Activated CD4-positive, alpha-beta T cell treated with anti-CD3 and anti-CD28 coated beads, Interleukin-2, amount 10 ng/mL, durations not matched to agents 7 days and 5 days (primary cell): ENCODE results near the gene IFIT1. TPM values are rescaled to one million over a fixed set of nuclear protein-coding genes. Genes with fewer than 3 reads are reported as not detected.

Experiments
- CTCF ChIA-PET: fragments of 350-600 bp; sonication (Branson Sonifier 250); formaldehyde crosslinking; loops from one replicate; lab custom pipeline; 2021; ENCODE audit warnings: antibody characterized with exemption; lab: Charles Lee
- POLR2A ChIA-PET: fragments of 350-600 bp; sonication (Branson Sonifier 250); formaldehyde crosslinking; loops from one replicate; lab custom pipeline; 2021; ENCODE audit warnings: antibody characterized with exemption; lab: Charles Lee
- DNase-seq: peaks from one replicate; pipeline ENCODE4 v3.0.0-alpha.2; 2020
- H3K27ac Mint-ChIP-seq: one replicate; pipeline ENCODE4 v1.8.0; 2021; ENCODE audit warnings: mild to moderate bottlenecking, moderate library complexity, mixed read lengths
- H3K27me3 Mint-ChIP-seq: one replicate; pipeline ENCODE4 v1.8.0; 2021; ENCODE audit warnings: mixed read lengths
- H3K36me3 Mint-ChIP-seq: one replicate; pipeline ENCODE4 v1.8.0; 2021; ENCODE audit warnings: low read depth, mixed read lengths
- H3K4me1 Mint-ChIP-seq: one replicate; pipeline ENCODE4 v1.8.0; 2021; ENCODE audit warnings: mixed read lengths
- H3K4me3 Mint-ChIP-seq: one replicate; pipeline ENCODE4 v1.8.0; 2021; ENCODE audit warnings: mild to moderate bottlenecking, moderate library complexity, mixed read lengths
- H3K9me3 Mint-ChIP-seq: one replicate; pipeline ENCODE4 v1.8.0; 2021; ENCODE audit warnings: mixed read lengths
- total RNA-seq, 2 experiments: library from RNA; stranded (reverse); gene quantifications; one replicate each; pipeline ENCODE4 v1.2.3, GENCODE V29; 2021

IFIT1 gene
- total RNA-seq, 2 experiments from 2014 or later, result 42.9 to 45.0 TPM

DNA sequence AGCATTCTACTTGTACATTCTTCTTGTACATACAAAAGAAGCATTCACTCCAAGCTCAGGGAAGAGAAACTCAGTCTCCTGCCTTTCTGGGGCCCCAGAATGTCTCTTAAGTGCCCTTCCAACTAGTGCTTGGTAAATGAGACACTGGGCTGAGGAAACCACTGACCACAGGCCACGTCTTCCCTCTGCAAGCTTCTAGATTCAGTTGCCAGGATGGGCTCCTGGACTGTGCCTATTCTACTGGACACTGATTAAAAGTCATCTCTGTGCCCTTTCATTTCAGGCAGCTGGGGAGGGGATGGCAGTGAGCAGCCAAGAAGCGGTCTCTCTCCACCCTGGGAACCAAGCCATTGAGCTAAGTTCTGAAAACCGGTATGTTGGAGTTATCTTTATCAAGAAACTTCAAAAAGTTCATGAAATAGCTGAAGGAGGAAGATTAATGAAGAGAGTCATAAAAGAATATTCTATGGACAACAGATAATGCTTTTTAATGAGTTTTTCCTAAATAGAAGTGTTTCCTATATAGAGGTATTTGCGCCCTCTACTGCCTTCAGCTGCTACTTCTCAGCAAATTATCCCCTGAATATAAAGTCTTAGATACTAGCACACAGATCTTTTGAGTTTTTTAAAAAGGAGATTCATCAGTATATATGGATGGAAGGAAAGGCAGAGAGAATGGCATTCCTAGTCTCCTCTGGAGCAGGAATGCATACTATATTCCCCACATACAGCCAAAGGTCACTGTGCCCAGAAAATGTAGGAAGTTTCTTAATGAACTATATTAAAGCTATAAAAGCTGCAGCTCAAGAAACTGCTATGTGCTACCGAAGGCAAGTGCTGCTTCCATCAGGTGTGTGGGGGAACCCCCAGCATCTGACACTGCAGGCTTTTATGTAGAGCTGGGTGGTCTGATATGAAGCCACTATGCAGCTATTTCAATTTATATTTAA is 23.0 kb upstream of the IFIT1 start:
- H3K4me1 Mint-ChIP-seq, result peaks cover 20% of the 10 kb centered on the region
- POLR2A ChIA-PET, result interaction anchor here (1.0 kb wide), 1 partner anchor 45 kb away, joined by 3 read pairs; the partner anchor contains the start of gene IFIT5
- DNase-seq, result peak; percentile 31
- peaks cover 2% of the 10 kb centered on the region for H3K36me3 Mint-ChIP-seq
- H3K27me3 Mint-ChIP-seq, result peaks cover 11% of the 10 kb centered on the region
- CTCF ChIA-PET, result interaction anchor here (0.5 to 2.1 kb wide), 10 partner anchors 12 to 195 kb away, joined by 3 to 9 read pairs (median 4); partner anchors contain the start of genes IFIT1, IFIT2 and LIPA
- no peak overlapping the region for H3K27ac Mint-ChIP-seq
- no peak overlapping the region for H3K4me3 Mint-ChIP-seq
- H3K9me3 Mint-ChIP-seq, result peaks cover 2% of the 10 kb centered on the region

DNA sequence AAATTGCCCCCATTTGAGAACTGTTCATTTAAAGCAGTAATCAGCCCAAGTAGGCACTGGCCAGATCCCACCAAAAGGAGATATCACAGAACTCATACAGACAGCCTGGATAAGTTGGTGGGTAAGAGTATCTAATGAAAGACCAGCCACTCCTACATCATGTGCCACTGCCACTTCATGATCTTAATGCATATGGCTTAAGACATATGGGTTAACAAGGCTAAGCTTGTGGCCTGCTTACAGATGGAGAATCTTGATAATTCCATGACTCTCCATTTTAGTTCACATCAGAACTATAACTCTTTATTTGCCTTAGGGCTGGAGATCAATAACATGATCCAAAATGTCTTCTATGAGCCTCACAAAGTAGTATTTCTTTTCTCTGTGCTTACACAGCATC is 21.3 kb upstream of the IFIT1 start:
- Mint-ChIP-seq H3K4me1 (peaks cover 15% of the 10 kb centered on the region), H3K27ac (no peak overlapping the region), H3K4me3 (no peak overlapping the region), H3K9me3 (peaks cover 2% of the 10 kb centered on the region), H3K36me3 (peaks cover under 1% of the 10 kb centered on the region), H3K27me3 (peaks cover 6% of the 10 kb centered on the region)
- CTCF ChIA-PET, result interaction anchor here (1.4 to 1.5 kb wide), 2 partner anchors 9 to 18 kb away, joined by 3 to 4 read pairs; no protein-coding TSS in a partner anchor
- POLR2A ChIA-PET, result no interaction called here
- DNase-seq, result no peak

DNA sequence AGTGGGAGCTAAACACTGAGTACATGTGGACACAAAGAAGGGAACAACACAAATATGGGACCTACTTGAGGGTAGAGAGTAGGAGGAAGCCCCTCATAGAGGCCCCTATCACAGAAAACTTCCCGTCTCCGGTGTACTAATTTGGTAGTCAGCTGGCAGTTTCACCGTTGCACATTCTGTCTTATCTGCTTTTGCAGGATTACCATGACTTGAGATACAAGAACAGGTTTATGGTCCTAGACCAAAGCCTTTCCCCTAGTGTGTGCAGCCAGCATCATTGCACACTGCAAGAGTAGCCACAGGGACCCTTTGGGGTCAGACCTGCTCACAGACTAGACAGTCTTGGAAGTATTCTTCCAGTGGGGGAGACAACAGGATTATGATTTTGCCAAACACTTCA is 20.4 kb upstream of the IFIT1 start:
- POLR2A ChIA-PET, result no interaction called here
- peaks cover 6% of the 10 kb centered on the region for H3K27me3 Mint-ChIP-seq
- H3K9me3 Mint-ChIP-seq, result peaks cover 1% of the 10 kb centered on the region
- CTCF ChIA-PET, result interaction anchor here (1.4 to 1.5 kb wide), 2 partner anchors 8 to 17 kb away, joined by 3 to 4 read pairs; no protein-coding TSS in a partner anchor
- H3K36me3 Mint-ChIP-seq, result no peaks in the 10 kb centered on the region
- H3K4me3 Mint-ChIP-seq, result no peak overlapping the region
- no peak for DNase-seq
- H3K27ac Mint-ChIP-seq, result no peak overlapping the region
- H3K4me1 Mint-ChIP-seq, result peaks cover 15% of the 10 kb centered on the region

DNA sequence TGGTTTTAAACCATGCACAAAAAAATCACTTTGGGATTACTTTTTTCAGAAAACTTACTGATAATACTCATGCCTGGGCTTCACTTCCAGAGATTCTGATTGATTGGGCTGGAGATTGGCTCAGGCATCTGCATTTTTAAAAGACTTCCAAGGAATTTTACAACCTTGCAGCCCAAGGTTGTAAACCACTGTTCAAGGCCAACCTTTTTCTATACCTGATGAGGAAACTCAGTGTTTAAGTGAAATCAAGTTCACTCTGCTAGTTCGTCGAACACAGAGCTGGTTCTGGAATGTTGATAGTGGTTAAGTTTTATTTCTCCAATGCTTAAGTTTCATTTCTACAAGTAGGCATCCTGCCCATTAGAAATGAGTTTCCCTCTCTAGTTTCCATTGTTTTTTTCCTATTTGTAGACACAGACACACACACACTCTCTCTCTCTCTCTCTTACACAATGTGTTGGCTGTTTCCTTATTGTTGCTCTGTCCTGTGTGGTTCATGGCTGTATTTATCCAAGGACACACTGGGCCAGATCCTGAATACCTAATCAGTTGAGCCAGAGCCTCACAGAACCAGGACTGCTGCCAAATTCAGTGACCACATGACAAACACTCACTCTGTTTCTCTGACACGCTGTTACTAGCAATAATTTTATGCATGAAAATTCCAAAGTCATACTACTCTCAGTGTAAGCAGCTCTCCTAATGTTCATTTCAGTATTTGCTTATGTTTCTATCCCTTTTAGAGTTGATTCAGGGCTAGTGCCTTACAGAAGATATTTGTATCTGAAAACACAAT is 18.3 kb upstream of the IFIT1 start:
- Mint-ChIP-seq H3K9me3 (no peaks in the 10 kb centered on the region), H3K36me3 (no peaks in the 10 kb centered on the region), H3K4me3 (no peak overlapping the region), H3K27ac (no peak overlapping the region), H3K27me3 (peaks cover 6% of the 10 kb centered on the region), H3K4me1 (peaks cover 4% of the 10 kb centered on the region)
- POLR2A ChIA-PET, result no interaction called here
- DNase-seq, result no peak
- CTCF ChIA-PET, result interaction anchor here (1.0 to 1.2 kb wide), 2 partner anchors 21 to 99 kb away, joined by 3 read pairs; no protein-coding TSS in a partner anchor

DNA sequence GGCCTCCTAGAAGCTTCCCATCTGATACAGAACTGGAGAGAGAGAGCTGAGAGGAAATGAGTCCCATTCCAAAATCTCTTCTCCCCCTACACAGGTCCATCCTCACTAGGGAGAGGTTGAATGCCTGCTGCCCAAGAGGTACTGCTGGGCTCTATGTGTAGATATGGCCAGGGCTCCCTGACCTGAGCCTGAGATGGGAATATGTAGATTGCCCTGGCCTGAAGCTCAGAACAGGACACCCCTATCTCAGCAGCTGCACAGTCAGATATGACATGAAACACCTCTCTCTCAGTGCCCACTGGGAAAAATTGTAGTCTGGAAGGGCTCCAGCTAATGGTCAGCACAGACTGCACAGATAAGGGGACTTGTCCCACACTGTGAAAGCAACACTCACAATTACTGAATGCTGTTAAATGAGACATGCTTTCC is 17.7 kb upstream of the IFIT1 start:
- ChIA-PET CTCF (interaction anchor here (1.0 to 1.2 kb wide), 2 partner anchors 22 to 99 kb away, joined by 3 read pairs; no protein-coding TSS in a partner anchor), POLR2A (no interaction called here)
- H3K27me3 Mint-ChIP-seq, result peaks cover 4% of the 10 kb centered on the region

DNA sequence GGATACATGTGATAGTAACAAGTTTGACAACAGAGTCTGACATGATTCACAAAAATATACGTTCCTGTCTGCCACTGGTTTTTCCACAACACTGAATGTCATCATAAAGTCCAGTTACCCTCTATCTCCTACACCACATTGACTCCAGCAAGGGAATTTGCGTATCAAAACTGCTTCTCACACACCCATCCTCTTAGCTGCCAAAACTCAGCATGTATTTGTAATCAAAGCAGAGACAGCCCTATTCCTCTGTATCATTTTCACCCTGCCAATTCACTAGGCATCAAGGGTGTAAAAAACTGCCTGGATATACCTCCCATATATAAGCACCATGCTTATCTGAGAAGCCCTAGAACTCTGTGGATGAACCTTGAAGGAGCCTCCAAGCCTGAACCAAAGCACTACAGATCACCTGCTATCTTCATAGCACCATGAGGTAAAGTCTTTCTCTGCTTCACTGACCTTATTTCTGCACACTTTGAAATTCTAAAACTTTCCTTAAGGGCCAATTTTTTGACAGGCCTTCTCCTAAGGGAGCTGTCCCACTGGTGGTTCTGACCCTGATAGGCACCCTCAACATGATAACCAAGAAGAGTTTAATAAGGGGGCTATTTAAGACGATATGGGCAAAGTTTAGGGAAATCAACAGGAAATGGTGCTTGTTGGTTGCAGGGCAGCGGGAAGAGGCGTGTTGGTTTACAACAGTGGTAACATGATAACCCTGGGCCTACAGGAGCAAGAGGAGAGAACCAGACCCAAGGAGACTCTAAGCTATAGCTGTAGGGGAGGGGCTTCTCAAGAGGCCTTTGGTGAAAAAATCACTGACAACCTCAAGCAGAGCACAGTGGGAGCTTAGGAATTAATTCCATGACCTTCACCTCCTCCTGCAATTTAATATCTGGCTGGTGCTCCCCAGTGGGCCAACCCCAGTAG is 14.5 kb upstream of the IFIT1 start, which contains the start of gene IFIT1B:
Gene IFIT1B, plus strand, starts transcription at position 352 of the 933 bp plus-strand sequence. Its CDS starts 80 bp downstream, at position 432.
- CTCF ChIA-PET, result interaction anchor here (0.8 to 1.7 kb wide), 3 partner anchors 13 to 26 kb away, joined by 3 to 4 read pairs (median 3); no protein-coding TSS in a partner anchor
- H3K27ac Mint-ChIP-seq, result no peak within 1 kb of the TSS

More for the DNA sequence above, 17.7 kb upstream of the IFIT1 start:
- Mint-ChIP-seq H3K4me3 (no peak overlapping the region), H3K9me3 (no peaks in the 10 kb centered on the region), H3K36me3 (no peaks in the 10 kb centered on the region), H3K4me1 (no peaks in the 10 kb centered on the region), H3K27ac (no peak overlapping the region)
- DNase-seq, result no peak

DNA sequence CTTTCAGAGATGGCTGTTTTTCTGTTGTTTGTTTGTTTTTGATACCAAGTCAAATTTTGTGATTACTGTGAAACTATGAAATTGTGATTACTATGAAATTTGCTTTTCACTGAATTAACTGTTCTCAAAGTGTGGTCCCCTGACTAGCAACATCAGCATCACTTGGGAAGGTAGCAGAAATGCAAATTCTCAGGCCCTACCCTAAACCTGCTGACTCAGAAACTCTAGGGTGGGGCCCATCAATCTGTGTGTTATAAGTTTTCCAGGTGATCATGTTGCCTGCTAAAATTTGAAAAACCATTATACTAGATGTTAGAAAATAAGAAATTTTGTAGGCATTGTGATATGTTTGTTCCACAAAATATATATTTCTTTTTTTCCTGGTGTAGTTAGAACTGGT is 13.3 kb upstream of the IFIT1 start:
- H3K27me3 Mint-ChIP-seq, result peaks cover 9% of the 10 kb centered on the region
- POLR2A ChIA-PET, result no interaction called here
- no peak overlapping the region for H3K4me3 Mint-ChIP-seq
- peaks cover 1% of the 10 kb centered on the region for H3K4me1 Mint-ChIP-seq
- CTCF ChIA-PET, result interaction anchor here (0.8 to 1.7 kb wide), 3 partner anchors 14 to 25 kb away, joined by 3 to 4 read pairs (median 3); no protein-coding TSS in a partner anchor
- no peak for DNase-seq
- H3K9me3 Mint-ChIP-seq, result no peaks in the 10 kb centered on the region
- H3K27ac Mint-ChIP-seq, result no peak overlapping the region
- H3K36me3 Mint-ChIP-seq, result no peaks in the 10 kb centered on the region

More for the DNA sequence above, 14.5 kb upstream of the IFIT1 start, which contains the start of gene IFIT1B:
- H3K4me3 Mint-ChIP-seq, result no peak within 1 kb of the TSS
- POLR2A ChIA-PET, result no interaction called here
- peaks cover 4% of the 10 kb centered on the region for H3K27me3 Mint-ChIP-seq
- H3K36me3 Mint-ChIP-seq, result no peaks in the 10 kb centered on the region
- peaks cover under 1% of the 10 kb centered on the region for H3K4me1 Mint-ChIP-seq
- no peak for DNase-seq
- H3K9me3 Mint-ChIP-seq, result no peaks in the 10 kb centered on the region

DNA sequence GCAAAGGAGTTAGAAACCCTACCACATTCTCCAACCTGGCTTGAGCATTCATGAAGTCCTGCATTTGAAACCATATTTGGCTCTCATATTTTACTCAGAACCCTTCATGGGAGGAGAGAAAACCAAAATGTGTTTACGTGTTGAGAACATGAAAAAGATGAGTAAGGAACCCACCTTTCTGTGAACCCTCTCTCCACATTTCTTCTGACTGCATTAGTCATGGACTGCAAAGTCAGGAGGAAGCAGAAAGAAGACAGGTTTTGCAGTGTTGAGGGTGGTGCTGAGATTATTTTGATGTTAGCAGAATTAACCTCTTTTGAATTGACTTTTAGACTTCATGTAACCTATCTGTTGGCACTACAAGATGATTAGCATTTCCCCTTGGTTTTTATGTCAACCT is 9.7 kb upstream of the IFIT1 start:
- Mint-ChIP-seq H3K4me1 (peaks cover 1% of the 10 kb centered on the region), H3K9me3 (no peaks in the 10 kb centered on the region), H3K27me3 (peaks cover 12% of the 10 kb centered on the region), H3K36me3 (no peaks in the 10 kb centered on the region), H3K27ac (no peak overlapping the region), H3K4me3 (no peak overlapping the region)
- DNase-seq, result no peak
- ChIA-PET CTCF (no interaction called here), POLR2A (no interaction called here)

DNA sequence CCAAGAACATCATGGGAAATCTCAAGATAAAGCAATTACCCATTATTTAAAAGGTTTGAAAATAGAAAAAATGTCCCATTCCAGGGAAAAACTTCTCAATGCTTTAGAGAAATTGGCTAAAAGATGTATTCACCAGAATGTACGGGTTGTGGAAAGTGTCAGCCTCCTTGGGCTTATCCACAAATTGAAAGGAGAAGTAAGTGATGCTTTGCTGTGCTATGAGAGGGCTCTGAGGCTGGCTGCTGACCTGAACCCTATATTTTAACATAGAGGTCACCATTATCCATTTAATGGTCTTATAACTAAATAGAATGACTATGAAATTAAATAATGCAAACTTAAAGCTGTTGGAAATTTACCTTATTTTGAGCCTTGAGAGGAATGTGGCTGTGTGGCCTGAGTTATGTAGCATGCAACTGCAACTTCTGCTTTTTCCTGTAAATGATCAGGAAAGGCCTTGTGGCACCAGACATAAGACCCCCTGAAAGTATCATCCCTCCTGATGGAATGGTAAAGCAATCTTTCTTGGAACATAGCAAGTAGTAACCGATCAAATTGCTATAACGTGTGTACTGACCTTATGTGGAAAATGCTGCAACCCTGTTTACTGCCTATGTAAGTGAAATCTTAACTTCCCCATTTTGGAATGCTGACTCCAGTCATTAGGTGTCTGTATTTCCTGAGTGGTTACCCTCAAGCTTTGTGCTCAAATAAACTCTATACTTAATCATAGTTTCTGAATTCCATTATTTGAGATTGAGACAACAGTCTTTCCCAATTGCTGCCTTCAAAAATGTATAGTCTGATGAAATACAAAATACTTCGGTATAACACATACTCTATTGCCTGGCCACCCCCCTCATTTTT is 7.7 kb upstream of the IFIT1 start:
- Mint-ChIP-seq H3K9me3 (no peaks in the 10 kb centered on the region), H3K36me3 (no peaks in the 10 kb centered on the region), H3K4me1 (peaks cover 1% of the 10 kb centered on the region), H3K27me3 (peaks cover 12% of the 10 kb centered on the region), H3K27ac (no peak overlapping the region), H3K4me3 (no peak overlapping the region)
- ChIA-PET POLR2A (interaction anchor here (0.5 kb wide), 1 partner anchor 53 kb away, joined by 4 read pairs; no protein-coding TSS in a partner anchor), CTCF (interaction anchor here (1.1 to 1.4 kb wide), 2 partner anchors 35 to 48 kb away, joined by 3 to 4 read pairs; no protein-coding TSS in a partner anchor)
- DNase-seq, result no peak

DNA sequence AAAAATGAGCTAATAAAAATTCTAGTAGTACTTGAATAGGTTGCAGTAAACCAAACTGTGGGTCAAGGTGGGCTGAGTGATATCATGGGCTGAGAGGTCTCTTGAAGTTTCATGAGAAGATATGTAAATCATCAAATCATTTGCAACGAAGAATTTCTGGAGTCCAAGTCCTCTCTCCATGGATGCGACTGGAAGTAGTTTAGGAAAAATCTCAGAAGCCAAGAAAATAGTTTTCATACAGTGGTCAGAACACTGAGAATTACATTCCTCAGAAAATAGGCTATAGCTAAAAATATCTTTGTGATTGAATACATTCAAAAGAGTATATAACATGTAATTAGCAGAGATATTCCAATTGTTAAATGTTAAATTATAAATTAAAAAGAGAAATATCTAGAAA is 3.6 kb upstream of the IFIT1 start:
- H3K9me3 Mint-ChIP-seq, result no peaks in the 10 kb centered on the region
- ChIA-PET CTCF (interaction anchor here (0.6 to 2.8 kb wide), 3 partner anchors 17 to 91 kb away, joined by 4 to 9 read pairs (median 4); no protein-coding TSS in a partner anchor), POLR2A (no interaction called here)
- no peak overlapping the region for H3K4me3 Mint-ChIP-seq
- no peak overlapping the region for H3K27ac Mint-ChIP-seq
- H3K4me1 Mint-ChIP-seq, result peaks cover 21% of the 10 kb centered on the region
- H3K36me3 Mint-ChIP-seq, result peaks cover 2% of the 10 kb centered on the region
- DNase-seq, result no peak
- peaks cover 8% of the 10 kb centered on the region for H3K27me3 Mint-ChIP-seq
